ENCODE results near the gene NEDD4L. TPM values are rescaled to one million over a fixed set of nuclear protein-coding genes. Genes with fewer than 3 reads are reported as not detected.

Gene NEDD4L
- total and polyA plus RNA-seq, 4 donors, result 10.2 to 20.3 (median 13.2) TPM

GRCh38 chr18:58334061-58334460 is 290.0 kb downstream of the NEDD4L start:
- Histone ChIP-seq H3K27ac (ENCODE audit: low read depth in 1 of 2, low read length in 2 of 2) (no peak overlapping the region), H3K4me1 (ENCODE audit: control insufficient read depth in 4 of 4, insufficient read depth in 4 of 4, low read length in 3 of 4) (no peaks in the 10 kb centered on the region), H3K9ac (ENCODE audit: low read depth in 1 of 2, low read length in 2 of 2) (no peak overlapping the region), H3K4me3 (ENCODE audit: low read depth in 1 of 3, low read length in 3 of 3) (no peak overlapping the region), H3K27me3 (ENCODE audit: control insufficient read depth in 4 of 4, insufficient read depth in 4 of 4, low read length in 3 of 4) (no peaks in the 10 kb centered on the region), H3K36me3 (ENCODE audit: control insufficient read depth in 4 of 4, insufficient read depth in 3 of 4, low read depth in 1 of 4, low read length in 3 of 4) (peaks cover 0 to 4% (median 0%) of the 10 kb centered on the region in 4 donors), H3K9me3 (ENCODE audit: control insufficient read depth in 4 of 4, low read length in 3 of 4) (no peaks in the 10 kb centered on the region)
- no peak for TF ChIP-seq ATF3 (IDR thresholded peaks at IDR 0.05)
- TF ChIP-seq CTCF (IDR thresholded peaks at IDR 0.05; ENCODE audit: low read depth, low read length, missing input control), result no peak
- no peak for TF ChIP-seq SP1 (IDR thresholded peaks at IDR 0.05)
- no peak for TF ChIP-seq REST (IDR thresholded peaks at IDR 0.05)
- no peak for TF ChIP-seq HNF4G (IDR thresholded peaks at IDR 0.05)
- TF ChIP-seq TAF1 (conservative IDR thresholded peaks at IDR 0.05), result no peak
- no peak for TF ChIP-seq YY1 (IDR thresholded peaks at IDR 0.05)
- TF ChIP-seq ZBTB33 (IDR thresholded peaks at IDR 0.05), result no peak
- no peak for TF ChIP-seq HNF4A (conservative IDR thresholded peaks at IDR 0.05)
- no peak for TF ChIP-seq RXRA (IDR thresholded peaks at IDR 0.05)
- TF ChIP-seq NR2F2 (IDR thresholded peaks at IDR 0.05), result no peak
- no peak for TF ChIP-seq JUND (IDR thresholded peaks at IDR 0.05)
- no peak for TF ChIP-seq RAD21 (IDR thresholded peaks at IDR 0.05)
- no peak for TF ChIP-seq GABPA (IDR thresholded peaks at IDR 0.05 in 1 of 2, conservative IDR thresholded peaks at IDR 0.05 in 1 of 2)
- TF ChIP-seq FOXA1 (IDR thresholded peaks at IDR 0.05), result no peak
- no peak for TF ChIP-seq FOXA2 (IDR thresholded peaks at IDR 0.05)
- TF ChIP-seq MAX (IDR thresholded peaks at IDR 0.05), result no peak
- TF ChIP-seq EGR1 (IDR thresholded peaks at IDR 0.05; ENCODE audit: low read depth in 2 of 2), result no peak
- 96% methylated on average over 2 of the region's 2 CpGs for WGBS
- no peak for DNase-seq (ENCODE audit: low spot score)

Data from liver (tissue), 9 donors.